Mesendoderm (in vitro differentiated cells): Measurements from ENCODE around the gene NTRK3. TPM values are rescaled to one million over a fixed set of nuclear protein-coding genes. Genes with fewer than 3 reads are reported as not detected.

ENCODE experiments used
- small RNA-seq: library from polyadenylated mRNA; stranded (forward); fragments of <200 nt; extraction: miRNeasy Mini kit (QIAGEN cat#:217004); gene quantifications from one replicate; pipeline ENCODE3, GENCODE V24; 2013; ENCODE audit not compliant: insufficient read depth

NTRK3 gene

Small RNA genes within 50 kb of the gene (small RNA-seq; reads per million reads assigned to genes)
- gene MED28P6 = not detected
